SU-DHL-6 (cell line): ENCODE data around the gene F11R.
"Not testable (repeated sequence)": the region's sequence is repeated elsewhere in the genome, so short reads cannot be mapped to it uniquely, and the experiment has no call there.

Experiments
- H2AFZ ChIP-seq: fragments of 200-600 bp; sonication (generic); 2 replicates; pipeline ENCODE4 v1.6.1; 2014; ENCODE audit warnings: low read depth, mild to moderate bottlenecking, moderate library complexity, mixed read lengths, antibody characterized with exemption, low read length; ENCODE audit not compliant: severe bottlenecking
- H3F3A ChIP-seq: fragments of 200-600 bp; shearing (Covaris generic); 2 replicates; pipeline ENCODE4 v1.6.0; 2016; ENCODE audit warnings: antibody characterized with exemption, mild to moderate bottlenecking; ENCODE audit not compliant: insufficient read depth
- H3K27ac ChIP-seq: fragments of 200-600 bp; sonication (generic); 2 replicates; pipeline ENCODE4 v1.5.1; 2016; ENCODE audit warnings: low read depth, mild to moderate bottlenecking, low read length, moderate library complexity, mixed read lengths
- H3K27me3 ChIP-seq: fragments of 200-600 bp; sonication (generic), shearing (Covaris generic); 2 replicates; pipeline ENCODE4 v1.6.0; 2014; ENCODE audit warnings: mild to moderate bottlenecking, low read length
- H3K36me3 ChIP-seq: fragments of 200-600 bp; sonication (generic); 2 replicates; pipeline ENCODE4 v1.6.1; 2014; ENCODE audit warnings: mild to moderate bottlenecking, low read length, mixed read lengths
- H3K4me2 ChIP-seq: fragments of 300-600, 200-600 bp; shearing (Covaris generic), sonication (generic); 2 replicates; pipeline ENCODE4 v1.6.0; 2014; ENCODE audit warnings: low read length, low read depth, mild to moderate bottlenecking; ENCODE audit not compliant: poor library complexity, severe bottlenecking
- H3K4me3 ChIP-seq: fragments of 200-600 bp; sonication (generic); 2 replicates; pipeline ENCODE4 v1.5.1; 2014; ENCODE audit warnings: antibody characterized with exemption, low read length, mild to moderate bottlenecking, mixed read lengths; ENCODE audit not compliant: insufficient read depth, poor library complexity, severe bottlenecking
- H3K79me2 ChIP-seq: fragments of 200-600 bp; sonication (generic); 2 replicates; pipeline ENCODE4 v1.6.1; 2014; ENCODE audit warnings: mild to moderate bottlenecking, low read length, moderate library complexity; ENCODE audit not compliant: insufficient read depth
- H3K9ac ChIP-seq: fragments of 200-600 bp; sonication (generic); 2 replicates; pipeline ENCODE4 v1.7.0; 2014; ENCODE audit warnings: mild to moderate bottlenecking, low read length
- H3K9me2 ChIP-seq: fragments of 200-600 bp; sonication (generic); replicated peaks from 2 replicates; pipeline ENCODE4 v1.6.1; 2014; ENCODE audit warnings: low read length; ENCODE audit not compliant: insufficient read depth
- H3K9me3 ChIP-seq: fragments of 200-600 bp; sonication (generic); 2 replicates; pipeline ENCODE4 v1.6.1; 2014; ENCODE audit warnings: low read length, mixed read lengths; ENCODE audit not compliant: insufficient read depth
- H4K20me1 ChIP-seq: fragments of 200-600 bp; sonication (generic); 2 replicates; pipeline ENCODE4 v1.6.1; 2014; ENCODE audit warnings: low read depth, mild to moderate bottlenecking, antibody characterized with exemption, low read length, moderate library complexity, mixed read lengths
- CTCF ChIP-seq: fragments of 200-600 bp; sonication (generic); IDR thresholded peaks from one replicate; pipeline ENCODE4 v1.5.1; 2017; ENCODE audit warnings: antibody characterized with exemption, mild to moderate bottlenecking, low read length, moderate library complexity; ENCODE audit not compliant: insufficient read depth, poor library complexity, severe bottlenecking
- EZH2phosphoT487 ChIP-seq: fragments of 200-600 bp; sonication (generic), shearing (Covaris generic); conservative IDR thresholded peaks from 2 replicates; pipeline ENCODE4 v1.6.1; 2018; ENCODE audit warnings: mild to moderate bottlenecking, antibody characterized with exemption, low read length, moderate library complexity, mixed read lengths

F11R gene

GRCh38 chr1:160993544-160994193 is 27.3 kb downstream of the F11R start:
- H2AFZ ChIP-seq = no peak overlapping the region
- H3K4me3 ChIP-seq = no peak overlapping the region
- no peaks in the 10 kb centered on the region for H3K36me3 ChIP-seq
- H3K9me2 ChIP-seq = no peaks in the 10 kb centered on the region
- H3K79me2 ChIP-seq = no peaks in the 10 kb centered on the region
- no peak overlapping the region for H3K9ac ChIP-seq
- H4K20me1 ChIP-seq = no peaks in the 10 kb centered on the region
- H3K9me3 ChIP-seq = no peaks in the 10 kb centered on the region
- H3K4me2 ChIP-seq = no peak overlapping the region
- TF ChIP-seq CTCF = peak; percentile 11
- no peak for TF ChIP-seq EZH2phosphoT487
- no peak overlapping the region for H3K27ac ChIP-seq
- H3F3A ChIP-seq = no peaks in the 10 kb centered on the region
- H3K27me3 ChIP-seq = no peaks in the 10 kb centered on the region

GRCh38 chr1:160992036-160992435 is 28.9 kb downstream of the F11R start:
- not testable (repeated sequence) for H3K9me2 ChIP-seq, H3K27ac ChIP-seq, H3K27me3 ChIP-seq, H3K79me2 ChIP-seq, H2AFZ ChIP-seq, H3K9ac ChIP-seq, H3F3A ChIP-seq, H3K4me2 ChIP-seq, H4K20me1 ChIP-seq, H3K4me3 ChIP-seq, H3K9me3 ChIP-seq, H3K36me3 ChIP-seq

GRCh38 chr1:160987359-160988050 is 33.4 kb downstream of the F11R start:
- Histone ChIP-seq H3K9me3 (no peaks in the 10 kb centered on the region), H3K36me3 (no peaks in the 10 kb centered on the region), H3K27me3 (no peaks in the 10 kb centered on the region), H2AFZ (no peak overlapping the region), H4K20me1 (no peaks in the 10 kb centered on the region), H3K9me2 (no peaks in the 10 kb centered on the region), H3F3A (no peaks in the 10 kb centered on the region), H3K4me3 (no peak overlapping the region), H3K4me2 (no peak overlapping the region), H3K9ac (no peak overlapping the region), H3K27ac (no peak overlapping the region), H3K79me2 (no peaks in the 10 kb centered on the region)
- TF ChIP-seq EZH2phosphoT487 (no peak), CTCF (no peak)

- H3K9me2 ChIP-seq = no peaks in the 10 kb centered on the region
- H3K4me2 ChIP-seq = no peak overlapping the region
- no peaks in the 10 kb centered on the region for H3F3A ChIP-seq
- H3K79me2 ChIP-seq = no peaks in the 10 kb centered on the region
- no peak overlapping the region for H3K9ac ChIP-seq
- H3K27me3 ChIP-seq = no peaks in the 10 kb centered on the region
- TF ChIP-seq CTCF (no peak), EZH2phosphoT487 (no peak)
- H3K4me3 ChIP-seq = no peak overlapping the region
- H3K9me3 ChIP-seq = no peaks in the 10 kb centered on the region
- no peak overlapping the region for H3K27ac ChIP-seq
- H2AFZ ChIP-seq = no peak overlapping the region
- no peaks in the 10 kb centered on the region for H3K36me3 ChIP-seq
- H4K20me1 ChIP-seq = no peaks in the 10 kb centered on the region
Measured at GRCh38 chr1:160985723-160986122, 35.2 kb downstream of the F11R start.
